NOMO-1 (cell line): ENCODE measurements around the gene NUTF2.

Experiments
- DNase-seq, 2 experiments: peaks; one replicate each; lab custom pipeline; 2025; ENCODE audit not compliant: unreplicated experiment in 2 of 2; lab: John Stamatoyannopoulos, UW

Gene NUTF2

DNA sequence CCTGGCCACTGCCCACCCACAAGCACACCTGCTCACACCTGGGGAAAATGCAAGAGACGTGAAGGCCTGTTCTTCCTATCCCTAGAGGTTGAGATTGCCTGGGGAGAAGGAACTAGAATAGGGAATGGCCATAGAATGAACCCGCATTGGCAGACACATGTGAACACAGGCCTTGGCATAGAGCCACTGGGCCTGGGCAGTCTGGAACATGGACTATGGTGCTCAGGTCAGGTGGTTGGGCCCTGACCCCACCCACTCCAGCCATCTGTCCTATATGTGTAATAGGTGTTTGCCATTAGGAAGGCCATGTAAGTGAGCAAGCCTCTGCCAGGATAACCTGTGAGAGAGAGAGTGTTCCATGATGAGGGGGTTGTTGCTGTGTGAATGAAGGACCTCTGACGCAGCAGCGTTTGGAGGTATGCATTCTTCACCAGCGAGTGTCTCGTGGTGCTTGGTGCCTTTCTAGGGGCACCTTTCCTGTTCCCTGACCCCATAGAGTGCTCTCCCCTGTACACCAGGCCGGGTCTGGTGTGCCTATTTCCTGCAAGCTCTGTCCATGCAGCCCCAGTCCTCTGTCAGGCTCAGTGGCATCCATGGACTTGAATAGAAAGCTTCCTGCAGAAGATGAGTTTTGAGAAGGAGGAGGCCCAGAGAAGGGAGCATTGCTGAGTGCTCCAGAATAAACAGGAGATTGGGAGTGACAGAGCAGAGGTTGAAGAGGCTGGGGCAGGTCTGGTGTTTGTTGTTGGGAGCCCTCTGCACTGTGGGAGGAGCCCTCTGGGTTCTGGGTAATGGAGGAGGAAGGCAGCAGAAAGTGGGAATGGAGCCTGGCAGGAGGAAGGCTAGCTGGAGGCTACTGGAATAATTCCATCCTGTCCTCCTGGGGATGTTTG lies 69.3 kb downstream of the NUTF2 start:
- DNase-seq: no peak

DNA sequence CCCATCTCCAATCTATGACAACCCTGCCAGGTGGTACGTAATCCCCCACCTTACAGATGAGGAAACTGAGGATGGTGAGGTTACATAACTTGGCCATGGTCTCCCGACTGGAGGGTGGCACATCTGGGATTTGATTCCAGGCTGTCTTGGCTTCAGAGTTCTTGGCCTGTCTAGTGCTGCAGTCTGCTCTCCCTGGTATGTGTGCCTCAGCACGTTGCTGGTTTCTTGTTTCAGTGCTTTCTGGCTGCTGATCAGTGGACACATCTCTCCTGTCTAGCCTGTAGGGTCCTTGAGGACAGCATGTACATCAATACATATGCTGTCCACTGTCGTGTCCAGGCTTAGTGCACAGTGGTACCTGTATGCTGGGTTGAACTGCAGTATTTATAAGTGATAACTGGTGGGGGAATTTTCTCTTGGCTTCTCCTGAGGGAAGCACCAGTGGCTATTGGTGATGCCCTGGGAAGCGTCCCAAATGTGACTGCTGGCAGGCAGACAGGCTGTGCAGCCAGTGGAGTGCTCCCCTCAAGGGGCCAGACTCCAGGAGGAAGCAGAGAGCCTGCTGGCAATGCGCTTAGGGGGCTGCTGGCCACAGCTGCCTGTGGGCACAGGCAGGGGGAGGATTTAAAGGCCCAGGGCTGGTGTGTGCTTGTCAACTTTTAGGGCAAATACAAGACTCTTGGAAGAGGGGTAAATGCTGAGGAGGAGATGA lies 70.6 kb downstream of the NUTF2 start:
- DNase-seq: no peak

DNA sequence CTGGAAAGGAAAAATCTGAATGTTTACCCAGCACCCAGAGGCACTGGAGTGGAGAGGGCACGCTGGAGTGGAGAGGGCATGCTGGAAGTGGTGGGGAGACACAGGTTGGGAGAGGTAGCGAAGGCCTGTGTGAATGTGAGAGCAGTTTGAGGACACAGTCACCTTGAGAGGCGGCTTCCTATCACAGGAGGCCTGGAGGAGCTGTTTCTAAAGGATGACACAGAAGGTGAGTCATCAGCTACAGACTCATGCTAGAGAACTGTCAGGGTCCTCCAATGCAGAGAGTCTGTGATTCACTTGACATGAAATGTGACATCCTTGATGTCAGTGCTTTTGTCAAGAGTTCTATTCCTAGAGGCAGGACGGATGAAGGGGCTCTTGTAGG lies 71.1 kb downstream of the NUTF2 start:
- no peak for DNase-seq

DNA sequence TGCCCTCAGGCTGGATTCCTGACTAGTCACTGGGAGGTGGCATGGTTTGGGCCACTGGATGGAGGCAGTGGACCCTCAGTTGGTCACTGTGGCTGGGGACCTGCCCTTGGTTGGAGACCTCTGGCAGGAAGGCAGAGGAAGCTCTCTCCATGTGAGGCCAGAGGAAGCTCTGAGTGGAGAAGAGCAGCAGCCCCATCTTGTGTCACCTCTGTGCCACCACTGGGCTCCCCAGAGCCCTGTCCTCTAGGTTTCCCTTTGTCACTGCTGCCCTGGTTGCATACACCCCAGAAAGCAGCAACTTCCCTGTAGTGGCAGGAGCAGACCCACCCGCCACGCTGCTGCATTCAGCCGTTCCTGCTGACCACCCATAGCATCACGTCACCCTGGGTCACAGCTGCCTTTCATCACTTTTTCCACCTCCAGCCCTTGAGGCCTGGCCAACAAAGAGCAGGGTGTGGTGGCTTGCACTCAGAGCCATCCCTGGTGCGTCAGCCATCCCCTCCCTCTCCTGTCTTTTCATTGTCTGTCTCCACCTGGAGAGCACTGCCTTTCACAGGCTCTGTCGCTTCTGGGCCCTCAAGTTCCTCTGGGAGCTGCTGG lies 73.0 kb downstream of the NUTF2 start:
- DNase-seq: no peak
